PC-9 (cell line): ENCODE measurements around the gene OR52A5. TPM values are rescaled to one million over a fixed set of nuclear protein-coding genes. Genes with fewer than 3 reads are reported as not detected.

Experiments
- BruUV-seq: library from RNA; stranded (reverse); fragments of 400-500 nt; replicated peaks from 2 replicates; lab custom pipeline; 2021; lab: Mats Ljungman, UMichigan
- CTCF ChIA-PET: fragments of 300-600 bp; sonication (Branson Sonifier 250); formaldehyde crosslinking; loops from one replicate; lab custom pipeline; 2022; ENCODE audit warnings: antibody characterized with exemption; lab: Charles Lee
- POLR2A ChIA-PET: fragments of 300-600 bp; sonication (Branson Sonifier 250); formaldehyde crosslinking; loops from one replicate; lab custom pipeline; 2022; ENCODE audit warnings: antibody characterized with exemption; ENCODE audit not compliant: unreplicated experiment; lab: Charles Lee
- DNase-seq, 2 experiments: peaks; one replicate each; pipeline versions ENCODE4 v3.0.0 to v3.0.0-alpha.2; 2015 to 2022; ENCODE audit warnings: mixed read lengths in 1 of 2
- H2AFZ ChIP-seq: fragments of 200-600 bp; sonication (generic); 2 replicates; pipeline ENCODE4 v1.8.1; 2017; ENCODE audit warnings: antibody characterized with exemption
- H3F3A ChIP-seq: fragments of 200-600 bp; sonication (generic); 2 replicates; pipeline ENCODE4 v1.8.1; 2017; ENCODE audit warnings: antibody characterized with exemption, mild to moderate bottlenecking, low read depth; ENCODE audit not compliant: insufficient read depth
- H3K27ac ChIP-seq: fragments of 200-600 bp; sonication (generic); 2 replicates; pipeline ENCODE4 v1.6.1; 2016; ENCODE audit warnings: mixed run types
- H3K27me3 ChIP-seq: fragments of 200-600 bp; sonication (generic); 2 replicates; pipeline ENCODE4 v1.6.1; 2016; ENCODE audit warnings: low read depth, mixed run types; ENCODE audit not compliant: insufficient read depth
- H3K36me3 ChIP-seq: fragments of 200-600 bp; sonication (generic); 2 replicates; pipeline ENCODE4 v1.6.1; 2016; ENCODE audit warnings: low read depth, mixed run types
- H3K4me1 ChIP-seq: fragments of 200-600 bp; sonication (generic); replicated peaks from 2 replicates; pipeline ENCODE4 v1.6.1; 2016; ENCODE audit warnings: mixed run types; ENCODE audit not compliant: insufficient read depth
- H3K4me2 ChIP-seq: fragments of 200-600 bp; sonication (generic); 2 replicates; pipeline ENCODE4 v1.6.1; 2017; ENCODE audit warnings: mixed run types
- H3K4me3 ChIP-seq: fragments of 200-600 bp; sonication (generic); 2 replicates; pipeline ENCODE4 v1.6.1; 2016; ENCODE audit warnings: mixed run types
- H3K79me2 ChIP-seq: fragments of 200-600 bp; sonication (generic); 2 replicates; pipeline ENCODE4 v1.6.1; 2017; ENCODE audit warnings: low read depth, mixed run types
- H3K9me2 ChIP-seq: fragments of 200-600 bp; sonication (generic); 2 replicates; pipeline ENCODE4 v1.8.1; 2017; ENCODE audit warnings: mild to moderate bottlenecking; ENCODE audit not compliant: insufficient read depth
- H3K9me3 ChIP-seq: fragments of 200-600 bp; sonication (generic); 2 replicates; pipeline ENCODE4 v1.8.1; 2016; ENCODE audit warnings: low read depth; ENCODE audit not compliant: insufficient read depth
- H4K20me1 ChIP-seq: fragments of 200-600 bp; sonication (generic); 2 replicates; pipeline ENCODE4 v1.8.1; 2017; ENCODE audit not compliant: insufficient read depth
- CTCF ChIP-seq: fragments of 200-600 bp; sonication (generic); conservative IDR thresholded peaks from 2 replicates; pipeline ENCODE4 v1.6.1; 2017; ENCODE audit warnings: mixed run types, antibody characterized with exemption, mild to moderate bottlenecking, moderate library complexity
- EZH2 ChIP-seq: fragments of 200-600 bp; sonication (generic); IDR thresholded peaks from 2 replicates; pipeline ENCODE4 v1.8.0; 2017; ENCODE audit warnings: antibody characterized with exemption, low read depth
- intact Hi-C: fragments of 100-400 bp; cut with micrococcal nuclease; formaldehyde crosslinking; loops from one replicate; pipeline ENCODE4 v1.10.0; 2022; ENCODE audit not compliant: unreplicated experiment
- total RNA-seq: library from RNA; stranded (reverse); gene quantifications from 2 replicates; pipeline ENCODE4 v1.2.3, GENCODE V29; 2021

Gene OR52A5
- total RNA-seq, 1 experiment from 2014 or later = not detected

DNA sequence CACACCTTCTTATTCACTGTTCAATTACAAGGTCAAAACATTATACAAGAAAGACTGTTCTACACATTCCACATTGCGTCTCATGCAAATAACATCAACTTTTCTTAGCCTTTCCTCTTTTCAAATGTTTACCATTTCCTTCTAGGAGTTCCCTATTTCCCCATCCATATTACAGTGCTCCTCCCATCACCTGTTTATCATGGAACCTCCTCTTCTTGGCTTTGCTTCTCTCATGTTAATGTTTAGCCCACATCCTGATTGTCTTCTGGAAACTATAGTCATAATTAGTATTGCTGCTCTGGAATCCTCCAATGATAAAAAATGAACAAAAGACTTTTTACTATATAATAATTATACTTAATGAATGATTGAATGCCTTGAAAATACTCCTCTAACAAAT is 47.5 kb downstream of the OR52A5 start:
- TF ChIP-seq CTCF (no peak), EZH2 (no peak)
- Histone ChIP-seq H3F3A (no peaks in the 10 kb centered on the region), H2AFZ (no peak overlapping the region), H3K4me1 (no peaks in the 10 kb centered on the region), H3K27ac (no peak overlapping the region), H3K27me3 (no peaks in the 10 kb centered on the region), H3K4me3 (no peak overlapping the region), H3K4me2 (no peak overlapping the region), H3K9me2 (no peaks in the 10 kb centered on the region), H3K36me3 (no peaks in the 10 kb centered on the region), H3K79me2 (no peaks in the 10 kb centered on the region), H4K20me1 (no peaks in the 10 kb centered on the region), H3K9me3 (no peaks in the 10 kb centered on the region)
- intact Hi-C loops = no loop called here
- ChIA-PET POLR2A (no interaction called here), CTCF (no interaction called here)
- DNase-seq = no peak
- BruUV-seq = no TSS peak

- TF ChIP-seq CTCF = no peak
- no peaks in the 10 kb centered on the region for H3K4me1 ChIP-seq
- intact Hi-C loops = no loop called here
- ChIA-PET POLR2A (no interaction called here), CTCF (no interaction called here)
- H3F3A ChIP-seq = no peaks in the 10 kb centered on the region
- no peaks in the 10 kb centered on the region for H3K36me3 ChIP-seq
- H3K27ac ChIP-seq = no peak overlapping the region
- DNase-seq = no peak
- H3K4me3 ChIP-seq = no peak overlapping the region
- BruUV-seq = no TSS peak
- H3K79me2 ChIP-seq = no peaks in the 10 kb centered on the region
- no peak overlapping the region for H3K4me2 ChIP-seq
- no peaks in the 10 kb centered on the region for H3K9me3 ChIP-seq
- no peaks in the 10 kb centered on the region for H3K27me3 ChIP-seq
- no peak overlapping the region for H2AFZ ChIP-seq
- H4K20me1 ChIP-seq = no peaks in the 10 kb centered on the region
- H3K9me2 ChIP-seq = no peaks in the 10 kb centered on the region
Observed at GRCh38 chr11:5088556-5088955, 49.6 kb downstream of the OR52A5 start.

- Histone ChIP-seq H2AFZ (no peak overlapping the region), H3K79me2 (no peaks in the 10 kb centered on the region), H3K9me2 (no peaks in the 10 kb centered on the region), H3F3A (no peaks in the 10 kb centered on the region), H3K4me3 (no peak overlapping the region), H4K20me1 (no peaks in the 10 kb centered on the region), H3K27me3 (no peaks in the 10 kb centered on the region), H3K4me2 (no peak overlapping the region), H3K27ac (no peak overlapping the region), H3K9me3 (no peaks in the 10 kb centered on the region), H3K36me3 (no peaks in the 10 kb centered on the region), H3K4me1 (no peaks in the 10 kb centered on the region)
- no peak for DNase-seq
- TF ChIP-seq EZH2 (no peak), CTCF (no peak)
- POLR2A ChIA-PET = no interaction called here
- CTCF ChIA-PET = no interaction called here
- no TSS peak for BruUV-seq
- intact Hi-C loops = no loop called here
Observed at GRCh38 chr11:5083602-5084001, 54.6 kb downstream of the OR52A5 start.
